Measurements from ENCODE around the gene GABRR2. TPM values are rescaled to one million over a fixed set of nuclear protein-coding genes. Genes with fewer than 3 reads are reported as not detected.

The GABRR2 gene
- total RNA-seq, 2 donors from 2014 or later = 0.33 to 0.35 TPM

GRCh38 chr6:89221129-89221528 is 94.0 kb downstream of the GABRR2 start:
- Histone ChIP-seq H3K9me3 (no peaks in the 10 kb centered on the region), H3K27me3 (no peaks in the 10 kb centered on the region), H3K4me3 (no peak overlapping the region), H3K36me3 (no peaks in the 10 kb centered on the region), H3K27ac (no peak overlapping the region), H3K4me1 (peaks cover 0 to 5% of the 10 kb centered on the region in 2 donors)
- DNase-seq (ENCODE audit: low spot score) = no peak
- no peak for TF ChIP-seq CTCF (IDR thresholded peaks at IDR 0.05)

- Histone ChIP-seq H3K9me3 (no peaks in the 10 kb centered on the region), H3K4me1 (peaks cover 0 to 5% of the 10 kb centered on the region in 2 donors), H3K4me3 (no peak within 1 kb of the TSS), H3K27ac (no peak within 1 kb of the TSS), H3K27me3 (no peaks in the 10 kb centered on the region), H3K36me3 (no peaks in the 10 kb centered on the region)
- DNase-seq (ENCODE audit: low spot score) = no peak
- no peak for TF ChIP-seq CTCF (IDR thresholded peaks at IDR 0.05)
Measured at GRCh38 chr6:89217299-89217910, 97.7 kb downstream of the GABRR2 start, which contains the start of gene GABRR1. Gene GABRR1, minus strand, starts transcription at chr6:89217358. Its CDS starts 36 bp downstream, at chr6:89217322.

GRCh38 chr6:89216411-89216810 is 98.7 kb downstream of the GABRR2 start:
- no peak overlapping the region for H3K4me3 ChIP-seq
- no peak overlapping the region for H3K27ac ChIP-seq
- peaks cover 0 to 5% of the 10 kb centered on the region in 2 donors for H3K4me1 ChIP-seq
- DNase-seq (ENCODE audit: low spot score) = no peak
- H3K9me3 ChIP-seq = no peaks in the 10 kb centered on the region
- H3K27me3 ChIP-seq = no peaks in the 10 kb centered on the region
- H3K36me3 ChIP-seq = no peaks in the 10 kb centered on the region
- no peak for TF ChIP-seq CTCF (IDR thresholded peaks at IDR 0.05)

- H3K4me1 ChIP-seq = peaks cover 0 to 5% of the 10 kb centered on the region in 2 donors
- no peak for TF ChIP-seq CTCF (IDR thresholded peaks at IDR 0.05)
- H3K36me3 ChIP-seq = no peaks in the 10 kb centered on the region
- no peak for DNase-seq (ENCODE audit: low spot score)
- no peaks in the 10 kb centered on the region for H3K9me3 ChIP-seq
- H3K27ac ChIP-seq = no peak overlapping the region
- no peak overlapping the region for H3K4me3 ChIP-seq
- no peaks in the 10 kb centered on the region for H3K27me3 ChIP-seq
Measured at GRCh38 chr6:89215391-89215790, 99.7 kb downstream of the GABRR2 start.

- H3K9me3 ChIP-seq = no peaks in the 10 kb centered on the region
- H3K4me3 ChIP-seq = no peak overlapping the region
- TF ChIP-seq CTCF (IDR thresholded peaks at IDR 0.05) = no peak
- H3K27me3 ChIP-seq = no peaks in the 10 kb centered on the region
- DNase-seq (ENCODE audit: low spot score) = no peak
- peaks cover 0 to 5% of the 10 kb centered on the region in 2 donors for H3K4me1 ChIP-seq
- no peaks in the 10 kb centered on the region for H3K36me3 ChIP-seq
- no peak overlapping the region for H3K27ac ChIP-seq
Measured at GRCh38 chr6:89214197-89214596, 100.9 kb downstream of the GABRR2 start.

- Histone ChIP-seq H3K4me1 (peaks cover 0 to 4% of the 10 kb centered on the region in 2 donors), H3K27me3 (no peaks in the 10 kb centered on the region), H3K27ac (no peak overlapping the region), H3K4me3 (no peak overlapping the region), H3K36me3 (no peaks in the 10 kb centered on the region), H3K9me3 (no peaks in the 10 kb centered on the region)
- TF ChIP-seq CTCF (IDR thresholded peaks at IDR 0.05) = no peak
- no peak for DNase-seq (ENCODE audit: low spot score)
Measured at GRCh38 chr6:89212472-89212871, 102.6 kb downstream of the GABRR2 start.

Data from right atrium auricular region (tissue), 2 donors.